Lower leg skin (tissue), 4 donors: Measurements from ENCODE around the gene WSCD2. TPM values are rescaled to one million over a fixed set of nuclear protein-coding genes. Genes with fewer than 3 reads are reported as not detected.

Experiments used
- DNase-seq, 2 donors: peaks; one replicate each; pipeline ENCODE4 v3.0.0-alpha.2; 2019; ENCODE audit warnings: low spot score in 2 of 2
- H3K4me3 ChIP-seq: fragments of 200-600 bp; sonication (generic); 2 replicates; pipeline ENCODE4 v1.5.1; 2017; ENCODE audit warnings: mild to moderate bottlenecking, low read depth; ENCODE audit not compliant: poor library complexity, severe bottlenecking
- POLR2A ChIP-seq, 2 donors: fragments of 450-650 bp; IDR thresholded peaks; one replicate each; pipeline ENCODE4 v1.6.1; 2016 to 2017; ENCODE audit warnings: antibody characterized with exemption in 2 of 2, mild to moderate bottlenecking in 1 of 2, moderate library complexity in 1 of 2
- WGBS, 2 donors: methylation state at CpG; one replicate each; pipeline ENCODE4 v1.1.5; 2018; 5-methylcytosine and 5-hydroxymethylcytosine counted together
- intact Hi-C: fragments of 100-400 bp; cut with DNase I; formaldehyde crosslinking; loops from one replicate; pipeline ENCODE4 v1.15.0; 2023; ENCODE audit warnings: low total_unique reads
- total RNA-seq, 4 donors: library from RNA; depleted of rRNA; stranded (reverse); fragments of >200 nt; gene quantifications; one replicate each; pipeline ENCODE4 v1.1.0, GENCODE V29; 2016
- TF ChIP-seq, protein P1 (sequence below), 3 donors: fragments of 450-650 bp; IDR thresholded peaks; one replicate each; pipeline ENCODE4 v1.5.1; 2016; ENCODE audit warnings: antibody characterized with exemption in 3 of 3, mild to moderate bottlenecking in 3 of 3, moderate library complexity in 2 of 3

The WSCD2 gene
- total RNA-seq, 4 donors from 2014 or later: 0.15 to 0.63 (median 0.47) TPM

DNA sequence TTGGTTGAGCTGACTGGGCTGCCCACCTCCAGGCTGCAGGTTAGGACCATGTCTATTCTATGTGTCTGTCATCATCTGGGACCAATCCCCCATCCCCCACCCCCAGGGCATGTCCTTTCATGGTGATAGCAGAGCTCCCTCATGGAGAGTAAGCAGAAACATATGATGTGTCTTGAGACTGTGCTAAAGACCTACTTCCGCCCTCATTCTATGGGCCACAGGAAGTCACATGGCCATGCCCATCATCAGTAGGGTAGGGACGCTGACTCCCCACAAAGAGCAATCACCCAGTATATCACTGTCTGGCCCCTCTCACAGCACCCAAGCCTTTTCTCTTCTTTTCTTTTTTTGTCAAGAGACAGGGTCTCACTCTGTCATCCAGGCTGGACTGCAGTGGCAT lies 110.3 kb downstream of the WSCD2 start:
- peak in 1 of 2 donors; percentile 53 for DNase-seq
- intact Hi-C loops: no loop called here
- H3K4me3 ChIP-seq: no peak overlapping the region
- WGBS, 2 donors: 83 to 85% methylated on average over 2 of the region's 2 CpGs
- TF ChIP-seq, protein P1, sequence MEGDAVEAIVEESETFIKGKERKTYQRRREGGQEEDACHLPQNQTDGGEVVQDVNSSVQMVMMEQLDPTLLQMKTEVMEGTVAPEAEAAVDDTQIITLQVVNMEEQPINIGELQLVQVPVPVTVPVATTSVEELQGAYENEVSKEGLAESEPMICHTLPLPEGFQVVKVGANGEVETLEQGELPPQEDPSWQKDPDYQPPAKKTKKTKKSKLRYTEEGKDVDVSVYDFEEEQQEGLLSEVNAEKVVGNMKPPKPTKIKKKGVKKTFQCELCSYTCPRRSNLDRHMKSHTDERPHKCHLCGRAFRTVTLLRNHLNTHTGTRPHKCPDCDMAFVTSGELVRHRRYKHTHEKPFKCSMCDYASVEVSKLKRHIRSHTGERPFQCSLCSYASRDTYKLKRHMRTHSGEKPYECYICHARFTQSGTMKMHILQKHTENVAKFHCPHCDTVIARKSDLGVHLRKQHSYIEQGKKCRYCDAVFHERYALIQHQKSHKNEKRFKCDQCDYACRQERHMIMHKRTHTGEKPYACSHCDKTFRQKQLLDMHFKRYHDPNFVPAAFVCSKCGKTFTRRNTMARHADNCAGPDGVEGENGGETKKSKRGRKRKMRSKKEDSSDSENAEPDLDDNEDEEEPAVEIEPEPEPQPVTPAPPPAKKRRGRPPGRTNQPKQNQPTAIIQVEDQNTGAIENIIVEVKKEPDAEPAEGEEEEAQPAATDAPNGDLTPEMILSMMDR (IDR thresholded peaks at IDR 0.05): no peak
- TF ChIP-seq POLR2A (IDR thresholded peaks at IDR 0.05): no peak

DNA sequence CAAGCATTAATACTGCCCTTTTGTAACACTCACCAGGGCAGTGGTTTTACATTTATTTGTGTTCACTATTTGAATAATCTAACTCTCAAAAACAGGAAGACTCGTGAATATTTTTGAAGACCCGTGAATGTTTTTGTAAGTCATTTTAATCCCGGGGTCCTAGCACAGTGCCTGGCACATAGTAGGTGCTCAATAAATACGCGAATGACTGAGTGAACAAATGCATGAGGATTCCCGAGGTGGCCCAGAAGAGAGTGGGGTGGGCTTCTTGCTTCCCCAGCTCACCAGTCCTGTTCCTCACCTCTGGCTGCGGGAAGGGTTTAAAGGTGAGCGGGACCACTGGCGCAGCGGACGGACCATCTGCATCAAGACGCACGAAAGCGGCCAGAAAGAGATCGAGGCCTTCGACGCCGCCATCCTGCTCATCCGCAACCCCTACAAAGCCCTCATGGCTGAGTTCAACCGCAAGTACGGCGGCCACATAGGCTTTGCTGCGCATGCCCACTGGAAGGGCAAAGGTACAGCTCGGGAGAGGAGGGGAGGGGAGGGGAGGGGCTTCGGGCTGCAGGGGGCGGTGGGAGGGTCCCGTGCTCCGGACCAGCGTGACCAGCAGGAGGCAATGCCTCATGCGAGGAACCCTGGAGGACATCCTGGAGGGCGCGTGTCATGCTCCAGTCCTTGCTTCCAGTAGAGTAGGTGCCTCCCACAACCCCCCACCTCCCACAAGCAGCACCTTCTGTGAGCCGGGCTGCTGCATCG lies 111.1 kb downstream of the WSCD2 start:
- peak in 1 of 2 donors; percentile 56 for DNase-seq
- TF ChIP-seq, protein P1 (IDR thresholded peaks at IDR 0.05): no peak
- TF ChIP-seq POLR2A (IDR thresholded peaks at IDR 0.05): no peak
- WGBS, 2 donors: 58 to 68% methylated on average over 34 of the region's 34 CpGs
- no peak overlapping the region for H3K4me3 ChIP-seq
- intact Hi-C loops: no loop called here

DNA sequence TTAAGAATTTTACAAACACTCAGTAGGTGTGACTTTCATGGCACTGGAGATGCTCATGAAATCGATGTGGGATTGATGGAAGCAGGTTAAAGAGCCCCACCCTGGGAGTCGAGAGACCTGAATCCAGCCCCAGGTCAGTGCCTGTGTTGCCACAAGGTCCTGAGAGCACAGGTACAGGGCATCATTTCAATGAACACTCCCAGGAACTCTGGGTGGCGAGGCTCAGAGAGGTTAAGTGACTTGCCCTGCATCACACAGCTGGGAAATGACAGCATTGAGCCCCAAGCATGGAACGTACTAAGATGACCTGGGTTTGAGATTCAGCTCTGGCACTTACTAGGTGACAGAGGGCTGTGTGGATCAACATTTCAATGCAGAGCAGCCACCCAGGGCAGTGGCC lies 111.8 kb downstream of the WSCD2 start:
- H3K4me3 ChIP-seq: no peak overlapping the region
- DNase-seq: peak in 1 of 2 donors; percentile 17
- intact Hi-C loops: no loop called here
- TF ChIP-seq, protein P1 (IDR thresholded peaks at IDR 0.05): no peak
- no peak for TF ChIP-seq POLR2A (IDR thresholded peaks at IDR 0.05)
- WGBS, 2 donors: 86 to 93% methylated on average over 4 of the region's 4 CpGs

DNA sequence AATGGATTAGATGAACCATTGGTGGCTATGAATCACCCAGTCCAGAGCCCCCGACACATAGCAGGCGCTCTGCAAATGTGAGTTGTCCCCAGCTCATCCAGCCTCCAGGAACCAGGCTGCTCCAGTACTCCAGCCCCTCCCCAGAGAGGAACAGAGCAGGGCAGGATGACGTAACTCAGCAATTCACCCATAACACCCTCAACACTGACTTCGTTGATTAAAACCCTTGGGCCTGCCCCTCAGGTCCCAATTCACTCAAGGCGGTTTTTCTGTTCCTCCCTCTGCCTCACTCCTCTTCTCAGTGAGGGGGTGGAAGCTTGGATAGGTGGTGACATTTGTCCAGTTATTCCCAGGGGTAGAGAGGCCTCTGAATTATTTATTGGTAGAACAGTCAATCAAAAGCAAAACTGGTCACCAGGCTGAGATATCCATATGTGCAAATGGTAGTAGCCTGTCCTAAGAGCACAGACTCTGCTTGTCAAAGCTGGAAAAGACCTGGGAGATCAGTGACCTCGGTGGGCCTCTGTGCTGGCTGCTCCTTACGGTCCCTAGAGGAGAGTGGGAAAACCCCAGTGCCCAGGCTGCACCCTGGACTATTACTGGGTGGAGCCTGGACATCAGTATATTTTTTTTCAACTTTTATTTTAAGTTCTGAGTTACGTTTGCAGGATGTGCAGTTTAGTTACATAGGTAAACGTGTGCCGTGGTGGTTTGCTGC lies 113.1 kb downstream of the WSCD2 start:
- DNase-seq: peak in 1 of 2 donors; percentile 68
- WGBS, 2 donors: 58 to 59% methylated on average over 10 of the region's 10 CpGs
- no peak for TF ChIP-seq POLR2A (IDR thresholded peaks at IDR 0.05)
- TF ChIP-seq, protein P1 (IDR thresholded peaks at IDR 0.05): no peak

DNA sequence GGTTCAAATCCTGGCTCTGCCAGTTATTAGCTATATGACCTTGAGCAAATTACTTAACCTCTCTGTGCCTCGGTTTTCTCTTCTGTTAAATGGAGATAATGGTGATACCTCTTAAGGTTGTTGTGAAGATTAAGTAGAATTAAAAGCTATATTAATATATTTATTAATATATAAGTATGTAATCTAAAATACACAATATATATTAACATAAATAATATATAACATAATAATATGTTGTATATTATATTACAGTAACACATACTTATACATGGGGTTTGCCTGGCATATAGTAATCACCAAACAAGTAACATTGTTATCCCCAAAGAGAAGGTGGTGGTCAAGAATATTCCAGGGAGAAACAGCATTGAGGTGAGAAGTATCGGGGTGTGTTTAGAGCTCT lies 118.0 kb downstream of the WSCD2 start:
- H3K4me3 ChIP-seq: no peak overlapping the region
- no peak for DNase-seq
- TF ChIP-seq, protein P1 (IDR thresholded peaks at IDR 0.05): no peak
- TF ChIP-seq POLR2A (IDR thresholded peaks at IDR 0.05): no peak
- 80 to 84% methylated on average over 2 of the region's 2 CpGs for WGBS, 2 donors
- intact Hi-C loops: no loop called here

More for the DNA sequence above, 113.1 kb downstream of the WSCD2 start:
- intact Hi-C loops: no loop called here
- no peak overlapping the region for H3K4me3 ChIP-seq
